ENCODE measurements around the gene CFAP97D1. TPM values are rescaled to one million over a fixed set of nuclear protein-coding genes. Genes with fewer than 3 reads are reported as not detected.

CFAP97D1 gene
- total and polyA plus RNA-seq, 8 donors, result 0.06 TPM; not detected in 7

GRCh38 chr17:43760254-43760852, 19.9 kb upstream of the CFAP97D1 start:
- Histone ChIP-seq H3K9me3 (no peaks in the 10 kb centered on the region), H3K36me3 (peaks cover 0 to 2% (median 0%) of the 10 kb centered on the region in 3 donors), H3K4me1 (no peaks in the 10 kb centered on the region), H3K4me3 (no peak overlapping the region), H3K27me3 (peaks cover 0 to 7% (median 0%) of the 10 kb centered on the region in 4 donors), H3K27ac (no peak overlapping the region)
- intact Hi-C loops (cut with DNase I), result no loop called here
- ATAC-seq, result peak; percentile 96 to 100 (median 98)
- peak; percentile 86 to 97 (median 94) for DNase-seq
- TF ChIP-seq, protein P1, sequence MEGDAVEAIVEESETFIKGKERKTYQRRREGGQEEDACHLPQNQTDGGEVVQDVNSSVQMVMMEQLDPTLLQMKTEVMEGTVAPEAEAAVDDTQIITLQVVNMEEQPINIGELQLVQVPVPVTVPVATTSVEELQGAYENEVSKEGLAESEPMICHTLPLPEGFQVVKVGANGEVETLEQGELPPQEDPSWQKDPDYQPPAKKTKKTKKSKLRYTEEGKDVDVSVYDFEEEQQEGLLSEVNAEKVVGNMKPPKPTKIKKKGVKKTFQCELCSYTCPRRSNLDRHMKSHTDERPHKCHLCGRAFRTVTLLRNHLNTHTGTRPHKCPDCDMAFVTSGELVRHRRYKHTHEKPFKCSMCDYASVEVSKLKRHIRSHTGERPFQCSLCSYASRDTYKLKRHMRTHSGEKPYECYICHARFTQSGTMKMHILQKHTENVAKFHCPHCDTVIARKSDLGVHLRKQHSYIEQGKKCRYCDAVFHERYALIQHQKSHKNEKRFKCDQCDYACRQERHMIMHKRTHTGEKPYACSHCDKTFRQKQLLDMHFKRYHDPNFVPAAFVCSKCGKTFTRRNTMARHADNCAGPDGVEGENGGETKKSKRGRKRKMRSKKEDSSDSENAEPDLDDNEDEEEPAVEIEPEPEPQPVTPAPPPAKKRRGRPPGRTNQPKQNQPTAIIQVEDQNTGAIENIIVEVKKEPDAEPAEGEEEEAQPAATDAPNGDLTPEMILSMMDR (IDR thresholded peaks at IDR 0.05), result peak; percentile 93 to 98 (median 94)
- peak; percentile 89 for FAIRE-seq
- 4 to 6% methylated on average over 10 of the region's 10 CpGs for WGBS, 2 donors

GRCh38 chr17:43766413-43767052, 13.7 kb upstream of the CFAP97D1 start:
- Histone ChIP-seq H3K27me3 (no peaks in the 10 kb centered on the region), H3K9me3 (no peaks in the 10 kb centered on the region), H3K36me3 (peaks cover 0 to 29% (median 7%) of the 10 kb centered on the region in 3 donors), H3K4me1 (peaks cover 0 to under 1% (median 0%) of the 10 kb centered on the region in 3 donors), H3K27ac (no peak overlapping the region), H3K4me3 (no peak overlapping the region)
- WGBS, 2 donors, result 56 to 64% methylated on average over 7 of the region's 7 CpGs
- intact Hi-C loops (cut with DNase I), result no loop called here
- ATAC-seq (peak in 3 of 4 donors; percentile 33 to 74 (median 59)), FAIRE-seq (no peak), DNase-seq (peak in 3 of 6 donors; percentile 35 to 78 (median 63))
- TF ChIP-seq, protein P1 (IDR thresholded peaks at IDR 0.05), result peak in 3 of 4 donors; percentile 59 to 68 (median 60)

GRCh38 chr17:43767053-43767712, 13.1 kb upstream of the CFAP97D1 start:
- no peaks in the 10 kb centered on the region for H3K9me3 ChIP-seq
- TF ChIP-seq, protein P1 (IDR thresholded peaks at IDR 0.05), result no peak
- no peak overlapping the region for H3K27ac ChIP-seq
- WGBS, 2 donors, result 84 to 88% methylated on average over 6 of the region's 6 CpGs
- no peaks in the 10 kb centered on the region for H3K27me3 ChIP-seq
- H3K36me3 ChIP-seq, result peaks cover 0 to 29% (median 7%) of the 10 kb centered on the region in 3 donors
- FAIRE-seq (no peak), DNase-seq (no peak), ATAC-seq (no peak)
- peaks cover 2 to 7% (median 2%) of the 10 kb centered on the region in 3 donors for H3K4me1 ChIP-seq
- intact Hi-C loops (cut with DNase I), result no loop called here
- H3K4me3 ChIP-seq, result no peak overlapping the region

- WGBS, 2 donors, result 73% methylated on average over 5 of the region's 5 CpGs
Observed at GRCh38 chr17:43767713-43768059, 12.5 kb upstream of the CFAP97D1 start.

More at GRCh38 chr17:43767713-43768059, 12.5 kb upstream of the CFAP97D1 start:
- H3K4me1 ChIP-seq, result peaks cover 7% of the 10 kb centered on the region in 3 donors
- H3K27ac ChIP-seq, result no peak overlapping the region
- ATAC-seq (no peak), FAIRE-seq (no peak), DNase-seq (no peak)
- peaks cover 0 to 32% (median 7%) of the 10 kb centered on the region in 3 donors for H3K36me3 ChIP-seq
- H3K9me3 ChIP-seq, result no peaks in the 10 kb centered on the region
- intact Hi-C loops (cut with DNase I), result no loop called here
- TF ChIP-seq, protein P1 (IDR thresholded peaks at IDR 0.05), result no peak
- no peaks in the 10 kb centered on the region for H3K27me3 ChIP-seq
- H3K4me3 ChIP-seq, result no peak overlapping the region

Measured in pancreas (tissue), 10 donors.